GOT3 (cell line): Measurements from ENCODE around the gene KRTAP24-1.

Source experiments
- DNase-seq: peaks from one replicate; lab custom pipeline; 2025; ENCODE audit warnings: mixed read lengths; lab: John Stamatoyannopoulos, UW

The KRTAP24-1 gene, protein sequence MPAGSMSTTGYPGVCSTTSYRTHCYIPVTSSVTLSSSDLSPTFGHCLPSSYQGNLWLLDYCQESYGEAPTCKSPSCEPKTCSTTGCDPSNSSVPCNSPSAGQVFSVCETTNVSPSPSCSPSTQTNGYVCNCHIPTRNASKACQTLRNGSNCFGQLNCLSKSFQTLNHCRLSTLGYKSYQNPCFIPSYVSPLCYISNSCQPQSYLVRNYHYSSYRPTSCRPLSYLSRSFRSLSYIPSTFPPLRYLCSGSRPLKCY

DNA sequence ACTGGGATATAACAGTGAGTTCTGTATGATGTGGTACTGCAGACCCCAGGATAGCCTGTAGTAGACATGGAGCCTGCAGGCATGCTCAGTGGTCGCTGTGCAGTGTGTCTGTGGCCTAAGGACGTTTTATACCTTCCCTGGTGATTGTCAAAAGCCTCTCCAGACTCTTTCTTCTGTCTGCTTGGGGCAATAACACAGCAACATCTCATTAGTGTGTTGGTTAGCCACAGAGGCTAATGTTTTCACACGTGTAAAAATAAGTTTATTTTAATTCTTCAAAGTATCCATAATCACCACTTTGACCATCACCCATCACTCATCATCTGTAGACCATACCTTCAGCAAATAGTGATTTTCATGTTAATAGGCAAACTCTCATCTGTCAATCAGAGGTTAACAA is at the start of gene KRTAP24-1:
Gene KRTAP24-1, minus strand, starts transcription at position 101 of the 400 bp plus-strand sequence. Its CDS starts 18 bp downstream, at position 83.
- DNase-seq: no peak

- no peak for DNase-seq
Measured at GRCh38 chr21:30329203-30329875, 46.6 kb upstream of the KRTAP24-1 start.

DNA sequence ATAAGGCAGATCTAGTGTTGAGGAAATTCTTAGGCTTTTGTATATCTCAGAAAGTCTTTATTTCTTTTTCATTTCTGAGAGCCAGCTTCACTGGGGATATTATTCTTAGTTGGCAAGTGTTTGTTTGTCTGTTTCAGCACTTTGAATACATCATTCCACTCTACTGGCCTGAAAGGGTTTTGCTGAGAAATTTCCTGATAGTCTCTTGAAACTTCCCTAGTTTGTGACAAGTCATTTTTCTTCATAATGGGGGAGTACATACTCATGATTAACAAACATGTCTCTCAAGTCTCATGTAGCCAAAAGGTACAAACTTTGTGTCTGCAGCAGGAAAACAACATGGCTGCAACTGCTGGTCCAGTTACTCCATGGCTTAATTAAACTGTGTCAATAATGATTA is 43.6 kb upstream of the KRTAP24-1 start:
- DNase-seq: no peak

DNA sequence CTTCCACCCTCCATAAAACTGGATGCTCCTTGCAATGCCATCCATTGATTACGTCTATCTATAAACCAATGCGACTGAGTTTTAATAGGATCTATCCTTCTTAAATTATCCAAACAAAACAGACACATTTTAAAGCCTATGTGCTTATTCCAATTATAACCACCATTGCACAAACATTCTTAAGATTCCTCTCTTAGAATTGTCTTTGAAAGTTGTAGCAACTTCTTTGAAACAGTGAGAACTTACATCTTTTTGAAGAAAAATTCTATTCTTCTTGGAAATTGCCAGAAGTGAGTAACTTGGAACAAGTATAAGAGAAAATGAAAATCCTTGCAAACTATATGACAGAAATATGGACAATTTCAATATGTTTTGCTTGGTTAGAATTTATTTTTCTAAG is 37.5 kb upstream of the KRTAP24-1 start, which contains the start of gene KRTAP26-1:
Gene KRTAP26-1, minus strand, starts transcription at position 101 of the 400 bp plus-strand sequence. CDS start 280 bp downstream, outside the sequence.
- no peak for DNase-seq

DNA sequence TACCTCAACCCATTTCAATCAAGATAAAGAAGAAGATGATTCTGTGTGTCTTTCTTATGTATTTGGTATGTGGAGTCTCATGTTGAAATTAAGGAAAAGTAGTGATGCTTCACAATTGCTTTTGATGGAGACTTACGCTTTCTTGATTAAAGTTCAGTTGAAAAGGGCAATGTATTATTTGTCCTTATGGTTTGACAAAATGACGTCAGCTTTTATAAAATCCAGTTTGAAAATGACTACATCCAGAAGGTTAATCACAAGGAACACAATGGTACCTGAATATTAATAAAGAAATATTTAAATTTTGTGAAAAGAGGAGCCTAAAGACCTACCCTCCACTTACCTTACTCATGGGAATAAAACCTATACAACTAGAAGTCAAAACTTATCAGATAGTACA is 33.0 kb upstream of the KRTAP24-1 start:
- DNase-seq: no peak

DNA sequence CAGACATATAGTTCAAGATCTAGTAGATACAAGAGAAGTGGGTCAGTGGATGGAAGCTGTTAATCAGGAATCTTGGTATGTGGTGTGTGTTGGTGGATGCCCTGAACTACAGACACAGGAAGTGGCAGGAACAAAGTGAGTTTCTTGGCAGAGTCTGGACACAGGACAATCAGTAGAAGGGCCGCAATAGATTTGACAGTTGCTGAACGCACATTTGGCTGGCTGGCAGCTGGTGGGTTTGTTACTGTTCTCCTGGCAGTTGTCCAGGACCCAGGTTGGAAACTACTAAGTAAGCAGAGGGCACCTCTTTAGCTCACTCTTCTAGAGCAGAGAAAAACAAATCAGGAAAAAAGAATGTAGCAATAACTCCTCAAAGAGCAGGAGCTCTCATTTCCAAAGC is 24.1 kb upstream of the KRTAP24-1 start:
- DNase-seq: no peak

- DNase-seq: no peak
Measured at GRCh38 chr21:30305136-30305535, 22.4 kb upstream of the KRTAP24-1 start.

DNA sequence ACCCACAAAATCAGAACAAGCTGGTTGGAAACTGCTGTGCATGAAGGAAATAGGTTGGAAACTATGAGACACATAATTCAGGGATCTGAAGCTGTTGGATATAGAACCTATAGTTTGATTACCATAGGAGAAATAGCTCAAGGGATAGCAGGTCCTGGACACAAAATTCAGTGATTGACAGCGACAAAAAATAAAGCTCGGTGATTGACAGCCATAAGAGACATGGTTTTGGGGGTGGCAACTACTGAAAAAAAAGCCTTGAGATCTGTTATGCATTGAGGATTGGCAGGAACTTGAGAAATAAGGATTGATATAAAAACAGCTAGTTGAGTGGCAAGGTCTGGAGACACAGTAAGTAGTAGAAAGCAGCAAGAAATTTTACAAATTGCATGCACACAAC is 6.5 kb upstream of the KRTAP24-1 start, which contains the start of gene KRTAP25-1:
Gene KRTAP25-1, minus strand, starts transcription at position 300 of the 400 bp plus-strand sequence. Its CDS starts 24 bp downstream, at position 276.
- DNase-seq: no peak

GRCh38 chr21:30271611-30272010 is 11.1 kb downstream of the KRTAP24-1 start:
- no peak for DNase-seq

GRCh38 chr21:30271156-30271555 is 11.6 kb downstream of the KRTAP24-1 start:
- no peak for DNase-seq

DNA sequence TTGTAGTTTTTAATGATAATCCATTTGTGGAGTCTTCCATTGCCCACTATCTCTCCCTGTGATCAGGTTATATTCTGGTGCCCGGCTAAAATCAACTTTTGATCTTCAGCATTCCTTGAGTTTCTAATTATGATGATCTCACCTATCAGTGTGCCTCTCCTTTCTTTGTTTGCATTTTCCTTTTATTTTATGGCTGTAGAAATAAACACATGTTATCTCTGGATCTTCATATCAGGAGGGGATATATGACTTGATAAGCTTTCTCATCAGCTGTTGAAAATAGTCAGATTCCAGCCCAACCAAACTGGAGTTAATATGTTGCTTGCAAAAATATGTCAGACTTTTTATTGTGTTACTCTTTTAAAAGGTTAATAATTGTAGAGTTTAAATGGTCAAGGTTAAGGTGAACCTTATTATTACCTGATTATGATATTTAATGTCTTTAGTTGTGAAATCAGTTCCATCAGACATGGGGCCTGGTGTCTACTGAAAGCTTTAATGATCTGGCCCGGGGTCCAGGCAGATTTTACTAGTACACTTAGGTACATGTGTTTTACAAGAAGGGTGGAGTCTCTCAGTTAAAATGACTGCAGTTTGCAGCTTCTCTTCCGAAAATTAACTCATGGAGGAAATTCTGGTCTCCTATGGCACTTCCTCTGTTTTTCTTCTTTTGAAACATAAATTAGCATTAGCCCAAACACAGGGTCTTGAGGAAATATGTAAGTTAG is 12.8 kb downstream of the KRTAP24-1 start:
- no peak for DNase-seq

- no peak for DNase-seq
Measured at GRCh38 chr21:30268608-30269197, 14.0 kb downstream of the KRTAP24-1 start.

DNA sequence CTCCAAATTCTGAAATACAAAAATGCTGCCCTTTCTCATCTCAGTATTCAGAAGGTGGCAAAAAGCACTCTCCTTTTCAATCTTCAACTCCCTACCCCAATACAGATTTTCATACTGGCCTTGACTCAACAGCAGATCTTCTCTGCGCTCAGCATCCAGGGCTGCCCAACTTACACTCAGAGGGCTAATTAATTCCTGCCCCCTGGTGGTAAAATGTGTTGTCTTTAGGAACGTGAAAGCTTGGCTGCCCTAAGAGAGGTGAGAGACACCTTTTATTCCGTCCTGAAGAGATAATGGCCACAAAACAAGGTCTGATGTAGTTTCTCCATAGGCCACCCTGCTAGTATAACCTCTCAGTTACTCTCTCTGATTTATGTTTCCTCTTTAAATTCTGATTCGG is 25.0 kb downstream of the KRTAP24-1 start:
- DNase-seq: no peak

DNA sequence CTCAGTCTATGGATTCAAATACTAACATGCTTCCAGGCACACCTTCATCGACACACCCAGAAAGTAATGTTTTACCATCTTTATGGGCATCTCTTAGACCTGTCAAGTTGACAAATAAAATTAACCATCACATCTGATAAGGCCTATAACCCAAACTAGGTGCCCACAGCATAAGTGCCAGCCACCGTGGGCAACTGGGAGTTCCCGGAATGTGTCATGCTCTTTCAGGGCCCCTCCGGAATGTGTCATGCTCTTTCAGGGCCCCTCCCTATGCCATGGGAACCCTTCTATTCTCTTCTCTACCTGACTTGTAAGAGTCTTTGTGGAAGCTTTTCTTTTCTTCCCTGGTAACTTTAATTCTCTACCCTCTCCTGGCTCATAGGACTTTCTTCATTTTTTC is 26.6 kb downstream of the KRTAP24-1 start:
- no peak for DNase-seq

DNA sequence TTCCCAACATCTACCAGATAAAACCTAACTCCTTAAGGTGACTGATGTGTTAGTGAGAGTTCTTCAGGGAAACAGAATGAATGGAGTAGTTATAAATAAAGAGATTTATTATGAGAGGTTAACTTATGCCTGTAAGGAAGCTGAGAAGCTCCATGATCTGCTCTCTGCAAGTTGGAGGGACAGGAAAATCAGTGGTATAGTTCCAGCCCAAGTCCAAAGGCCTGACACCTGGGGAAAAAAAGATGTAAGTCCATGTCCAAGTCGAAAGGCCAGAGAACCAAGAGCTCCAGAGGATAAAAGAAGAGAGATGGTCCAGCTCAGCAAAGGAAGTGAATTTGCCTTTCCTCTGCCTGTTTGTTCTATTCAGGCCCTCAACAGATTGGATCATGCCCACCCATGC is 27.1 kb downstream of the KRTAP24-1 start:
- DNase-seq: no peak

DNA sequence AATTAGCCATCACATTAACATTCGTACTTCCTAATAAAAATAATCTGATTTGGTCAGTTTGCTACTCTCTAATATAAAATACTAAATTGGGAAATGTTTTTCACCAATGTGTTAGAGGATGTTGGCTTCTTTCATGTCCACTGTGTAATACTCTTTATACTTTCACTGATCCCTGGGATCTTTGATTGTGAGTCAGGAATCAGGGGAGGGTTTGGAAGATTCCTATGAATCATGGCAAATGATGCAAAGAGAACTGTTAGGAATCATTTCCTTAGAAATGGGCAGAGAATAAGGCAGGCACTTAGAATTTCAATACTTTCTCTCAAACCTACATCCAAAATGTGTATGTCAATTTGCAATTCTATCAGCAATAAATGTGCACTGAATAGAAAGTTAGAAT is 31.0 kb downstream of the KRTAP24-1 start:
- no peak for DNase-seq

- DNase-seq: no peak
Measured at GRCh38 chr21:30249936-30250335, 32.8 kb downstream of the KRTAP24-1 start.

GRCh38 chr21:30248844-30249243 is 33.9 kb downstream of the KRTAP24-1 start:
- no peak for DNase-seq

DNA sequence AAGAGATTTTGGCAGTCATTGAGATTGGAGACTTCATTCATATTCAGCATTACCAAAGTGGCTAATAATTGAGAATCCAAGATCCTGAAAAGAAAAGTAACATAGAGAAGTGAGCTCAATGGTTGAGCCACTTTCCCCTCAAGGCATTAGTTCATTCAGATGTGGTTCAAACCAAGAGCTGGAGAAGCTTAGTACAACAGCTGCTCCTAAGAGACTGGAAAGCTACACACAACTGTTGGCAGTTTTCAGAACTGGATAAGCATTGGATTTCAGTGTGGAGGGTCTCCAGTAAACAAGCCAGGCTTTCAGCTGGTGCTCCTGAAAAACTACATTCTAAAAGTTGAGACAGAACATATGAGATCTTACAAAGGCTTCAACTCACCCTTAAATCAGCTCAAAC is 37.7 kb downstream of the KRTAP24-1 start:
- DNase-seq: no peak

DNA sequence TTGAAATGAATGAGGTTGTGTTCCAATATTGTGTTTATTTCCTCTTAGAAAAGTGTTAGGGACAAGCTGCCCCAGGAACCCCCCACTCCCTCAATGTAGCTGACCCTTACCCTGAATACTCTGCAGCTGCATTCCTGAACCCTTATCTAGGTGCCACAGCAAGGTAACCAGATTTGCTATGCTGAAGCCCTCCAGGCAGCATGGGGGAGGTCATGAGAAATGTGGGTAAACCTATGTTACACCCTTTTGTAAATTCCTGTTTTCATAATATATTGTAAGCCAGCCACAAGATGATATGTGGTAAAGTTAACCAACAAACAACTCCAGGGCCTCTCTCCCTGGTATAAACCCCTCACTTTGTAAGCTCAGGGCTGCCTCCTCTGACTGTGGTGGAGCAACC is 39.1 kb downstream of the KRTAP24-1 start:
- no peak for DNase-seq

- DNase-seq: no peak
Measured at GRCh38 chr21:30240661-30241060, 42.1 kb downstream of the KRTAP24-1 start.

DNA sequence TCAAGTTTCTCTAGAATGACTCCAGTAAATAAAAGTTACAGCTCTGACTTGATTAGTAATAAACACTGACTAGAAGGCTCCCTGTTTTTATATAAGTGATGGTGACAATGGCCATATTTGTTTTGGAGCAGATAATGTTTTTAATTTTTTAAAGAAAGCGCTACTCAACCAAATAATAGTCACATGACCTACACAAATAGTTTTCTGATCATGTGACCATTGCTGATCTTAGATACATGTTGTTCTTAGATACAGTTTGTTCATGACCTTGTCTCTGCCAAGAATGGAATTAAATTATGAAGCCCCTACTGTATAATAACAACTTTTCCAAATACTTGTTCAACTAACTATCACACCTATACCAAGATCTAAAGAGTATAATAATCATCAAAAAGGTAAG is 44.6 kb downstream of the KRTAP24-1 start:
- no peak for DNase-seq
